SK-N-SH treated with all-trans-retinoic acid at 6 μM for 48 hours (cell line): Measurements from ENCODE around the gene HAP1.

Experiments used
- ATAC-seq: fragments of 200-7000 bp; cut with Tn5 transposase; 3 replicates; pipeline ENCODE4 v1.9.1; 2020; ENCODE audit warnings: mild to moderate bottlenecking, moderate library complexity
- ARNTL ChIP-seq: fragments of 450-650 bp; formaldehyde crosslinking; IDR thresholded peaks from 2 replicates; pipeline ENCODE4 v1.5.0; 2020; ENCODE audit warnings: low read depth, mild to moderate bottlenecking, moderate library complexity, borderline replicate concordance
- CREB5 ChIP-seq: fragments of 250-450 bp; sonication (Bioruptor Pico); IDR thresholded peaks from 2 replicates; pipeline ENCODE4 v1.5.1; 2020; ENCODE audit warnings: low read depth, mild to moderate bottlenecking, moderate library complexity
- CSDC2 ChIP-seq: fragments of 250-450 bp; sonication (Bioruptor Pico); IDR thresholded peaks from 2 replicates; pipeline ENCODE4 v1.5.0; 2020; ENCODE audit warnings: mild to moderate bottlenecking, moderate library complexity
- CSRNP3 ChIP-seq: fragments of 250-450 bp; sonication (Bioruptor Pico); IDR thresholded peaks from 2 replicates; pipeline ENCODE4 v1.5.1; 2021; ENCODE audit warnings: mild to moderate bottlenecking, moderate library complexity
- ESRRG ChIP-seq: fragments of 250-450 bp; sonication (Bioruptor Pico); IDR thresholded peaks from 2 replicates; pipeline ENCODE4 v1.6.1; 2021; ENCODE audit warnings: mild to moderate bottlenecking
- ISL1 ChIP-seq: fragments of 250-450 bp; sonication (Bioruptor Pico); IDR thresholded peaks from 2 replicates; pipeline ENCODE4 v2.1.2; 2022; ENCODE audit warnings: mild to moderate bottlenecking, moderate library complexity
- OSR1 ChIP-seq: fragments of 250-450 bp; sonication (Bioruptor Pico); IDR thresholded peaks from 2 replicates; pipeline ENCODE4 v1.8.0; 2022; ENCODE audit warnings: moderate library complexity, mild to moderate bottlenecking, inconsistent platforms
- PATZ1 ChIP-seq: fragments of 250-450 bp; sonication (Bioruptor Pico); IDR thresholded peaks from 2 replicates; pipeline ENCODE4 v1.8.0; 2020; ENCODE audit warnings: mild to moderate bottlenecking, moderate library complexity, borderline replicate concordance
- PPARA ChIP-seq: fragments of 250-450 bp; sonication (Bioruptor Pico); IDR thresholded peaks from 2 replicates; pipeline ENCODE4 v1.5.0; 2020; ENCODE audit warnings: mild to moderate bottlenecking, borderline replicate concordance
- RARB ChIP-seq: fragments of 250-450 bp; sonication (Bioruptor Pico); IDR thresholded peaks from 2 replicates; pipeline ENCODE4 v1.8.0; 2021; ENCODE audit warnings: mild to moderate bottlenecking, moderate library complexity
- SNAI2 ChIP-seq: fragments of 250-450 bp; sonication (Bioruptor Pico); IDR thresholded peaks from 2 replicates; pipeline ENCODE4 v1.5.0; 2020; ENCODE audit warnings: mild to moderate bottlenecking, moderate library complexity
- TOX ChIP-seq: fragments of 250-450 bp; sonication (Bioruptor Pico); IDR thresholded peaks from 2 replicates; pipeline ENCODE4 v1.8.0; 2021; ENCODE audit warnings: mild to moderate bottlenecking, moderate library complexity, borderline replicate concordance
- TSHZ2 ChIP-seq: fragments of 250-450 bp; sonication (Bioruptor Pico); IDR thresholded peaks from 2 replicates; pipeline ENCODE4 v1.5.0; 2020; ENCODE audit warnings: mild to moderate bottlenecking, moderate library complexity
- ZC3H10 ChIP-seq: fragments of 250-450 bp; sonication (Bioruptor Pico); IDR thresholded peaks from 2 replicates; pipeline ENCODE4 v1.5.1; 2021; ENCODE audit warnings: mild to moderate bottlenecking, moderate library complexity
- ZFP30 ChIP-seq: fragments of 450-650 bp; formaldehyde crosslinking; IDR thresholded peaks from 2 replicates; pipeline ENCODE4 v1.5.0; 2022; ENCODE audit warnings: mild to moderate bottlenecking, moderate library complexity
- ZNF565 ChIP-seq: fragments of 450-650 bp; formaldehyde crosslinking; conservative IDR thresholded peaks from 2 replicates; pipeline ENCODE4 v1.5.0; 2020; ENCODE audit warnings: low read depth, mild to moderate bottlenecking, moderate library complexity

The HAP1 gene

GRCh38 chr17:41692722-41693521 lies 41.5 kb downstream of the HAP1 start (continued):
- TF ChIP-seq PATZ1 (CRISPR knock-in tag): peak; percentile 87
- TF ChIP-seq CSDC2 (CRISPR knock-in tag): no peak
- TF ChIP-seq ZFP30 (CRISPR knock-in tag): peak; percentile 32; the same call in 1 of the 2 replicates
- TF ChIP-seq RARB (CRISPR knock-in tag): peak; percentile 36; the same call in 1 of the 2 replicates
- TF ChIP-seq TSHZ2 (CRISPR knock-in tag): no peak

GRCh38 chr17:41691031-41691777 lies 43.2 kb downstream of the HAP1 start:
- no peak for ATAC-seq
- TF ChIP-seq RARB (CRISPR knock-in tag) (no peak), SNAI2 (CRISPR knock-in tag) (no peak), PPARA (CRISPR knock-in tag) (no peak), CSDC2 (CRISPR knock-in tag) (no peak), ZNF565 (no peak), TOX (CRISPR knock-in tag) (no peak), ISL1 (CRISPR knock-in tag) (no peak), ZC3H10 (no peak), PATZ1 (CRISPR knock-in tag) (no peak), ZFP30 (CRISPR knock-in tag) (no peak), CREB5 (CRISPR knock-in tag) (no peak), TSHZ2 (CRISPR knock-in tag) (no peak), CSRNP3 (CRISPR knock-in tag) (no peak), ESRRG (CRISPR knock-in tag) (no peak), ARNTL (no peak), OSR1 (CRISPR knock-in tag) (no peak)
